Heart right ventricle (tissue), 16 donors: ENCODE measurements around the gene MYLK4. TPM values are rescaled to one million over a fixed set of nuclear protein-coding genes. Genes with fewer than 3 reads are reported as not detected.

Experiments
- ATAC-seq, 8 donors: fragments of 200-7000 bp; cut with Tn5 transposase; one replicate each; pipeline ENCODE4 v1.9.1; 2020; ENCODE audit warnings: mild to moderate bottlenecking in 8 of 8, moderate library complexity in 8 of 8, moderate number of reproducible peaks in 1 of 8
- DNase-seq, 2 donors: peaks; one replicate each; pipeline ENCODE4 v3.0.0-alpha.2; 2020
- H3K27ac ChIP-seq, 10 donors: fragments of 200-600 bp; sonication (generic) in 2 of 10; one replicate each; pipeline versions ENCODE4 v1.5.0 to v1.8.0; 2020 to 2022; ENCODE audit warnings: mild to moderate bottlenecking in 3 of 10
- H3K27me3 ChIP-seq, 7 donors: fragments of 200-600 bp; one replicate each; pipeline ENCODE4 v1.8.0; 2021 to 2022; ENCODE audit warnings: mild to moderate bottlenecking in 2 of 7
- H3K36me3 ChIP-seq, 9 donors: fragments of 200-600 bp; sonication (generic) in 1 of 9; one replicate each; pipeline versions ENCODE4 v1.5.0 to v1.8.0; 2020 to 2022; ENCODE audit warnings: mild to moderate bottlenecking in 2 of 9
- H3K4me1 ChIP-seq, 9 donors: fragments of 200-600 bp; sonication (generic) in 1 of 9; one replicate each; pipeline versions ENCODE4 v1.5.0 to v1.8.0; 2020 to 2022; ENCODE audit warnings: mild to moderate bottlenecking in 4 of 9
- H3K4me3 ChIP-seq, 10 donors: fragments of 200-600 bp; sonication (generic) in 2 of 10; one replicate each; pipeline versions ENCODE4 v1.5.0 to v1.8.0; 2020 to 2022; ENCODE audit warnings: mild to moderate bottlenecking in 7 of 10, moderate library complexity in 2 of 10
- H3K9me3 ChIP-seq, 11 donors: fragments of 200-600 bp in 10 of 11; sonication (generic) in 2 of 11; one replicate each; pipeline versions ENCODE4 v1.5.0 to v1.8.0; 2013 to 2022; ENCODE audit warnings: mild to moderate bottlenecking in 2 of 11, control low read depth in 1 of 11, moderate library complexity in 1 of 11
- CTCF ChIP-seq, 9 donors: fragments of 200-600 bp; sonication (generic) in 2 of 9; IDR thresholded peaks; one replicate each; pipeline versions ENCODE4 v1.5.0 to v1.8.0; 2021 to 2022; ENCODE audit warnings: antibody characterized with exemption in 9 of 9, mild to moderate bottlenecking in 5 of 9, moderate library complexity in 1 of 9
- WGBS, 2 donors: extraction: QIAGEN DNeasy Blood & Tissue Kit; methylation state at CpG; one replicate each; pipeline ENCODE4 v1.1.7; 2013; ENCODE audit warnings: inconsistent platforms in 1 of 2; 5-methylcytosine and 5-hydroxymethylcytosine counted together
- intact Hi-C, 10 donors: fragments of 100-400 bp; cut with DNase I; formaldehyde crosslinking; loops; one replicate each; pipeline versions ENCODE4 v1.11.1 to v1.14.2; 2022
- polyA plus RNA-seq, 2 donors: library from polyadenylated mRNA; stranded (reverse); fragments of 200-250 nt; gene quantifications; one replicate each; pipeline ENCODE4 v1.2.3, GENCODE V29; 2013
- total RNA-seq, 10 donors: library from RNA; stranded (reverse); fragmentation: NEBNext Ultra II Directional in 3 of 10; extraction: Animal tissue kit (Norgen Biotek cat#: 25700) in 3 of 10; gene quantifications; one replicate each; pipeline versions ENCODE4 v1.2.1 to v1.2.4, GENCODE V29; 2021 to 2023
- donor health status: Arrhythmogenic right ventricular cardiomyopathy.
- donor health status: ischemic (EF 13 %, LVEDD 7.1; RV severe dilation, severe dysfunction).
- donor health status: healthy with polysubstance abuse.
- donor health status: DM: no; HTN: yes; CAD: no.
- donor health status: DM: no; HTN: no; CAD: no.
- donor health status: ischemic (EF 25% LVEDD 6.9; RV normal size, moderate dysfunction).
- donor health status: ischemic (EF 25% LVEDD 5.7; RV mildly dilated, moderate dysfunction).
- donor health status: healthy.
- donor health status: DM: yes; HTN: yes; CAD: no.
- donor health status: Ischemic cardiomyopathy.
- donor health status: ischemic (EF 35%, LVEDD 5.7; RV mildly dilated, moderate dysfunction).
- donor health status: nonischemic (EF 11% LVEDD 7.7; RV severe dilation, severe dysfunction).
- donor health status: DM: yes; HTN: yes; CAD: no.
- donor health status: PGD.
- donor health status: ischemic (EF 29% LVEDD 5.4; RV normal size, mild dysfunction).
- donor health status: nonischemic (EF 23%, LVEDD 6.1; RV moderate dilation, normal function).

Gene MYLK4
- total and polyA plus RNA-seq, 12 donors = 0.13 to 2.5 (median 0.92) TPM

GRCh38 chr6:2659381-2659780, 91.3 kb downstream of the MYLK4 start:
- H3K9me3 ChIP-seq = no peaks in the 10 kb centered on the region
- H3K36me3 ChIP-seq = no peaks in the 10 kb centered on the region
- no peak for DNase-seq
- TF ChIP-seq CTCF (IDR thresholded peaks at IDR 0.05) = no peak
- H3K27me3 ChIP-seq = no peaks in the 10 kb centered on the region
- H3K27ac ChIP-seq = no peak overlapping the region
- no peak for ATAC-seq
- intact Hi-C loops = no loop called here
- 88 to 94% methylated on average over 5 of the region's 5 CpGs for WGBS, 2 donors
- H3K4me3 ChIP-seq = no peak overlapping the region
- peaks cover 0 to 6% (median 0%) of the 10 kb centered on the region in 9 donors for H3K4me1 ChIP-seq

- no peak for TF ChIP-seq CTCF (IDR thresholded peaks at IDR 0.05)
- H3K36me3 ChIP-seq = no peaks in the 10 kb centered on the region
- H3K4me1 ChIP-seq = peaks cover 0 to 6% (median 0%) of the 10 kb centered on the region in 9 donors
- 66 to 75% methylated on average over 5 of the region's 5 CpGs for WGBS, 2 donors
- H3K9me3 ChIP-seq = peaks cover 0 to 2% (median 0%) of the 10 kb centered on the region in 11 donors
- H3K4me3 ChIP-seq = no peak overlapping the region
- no peak overlapping the region for H3K27ac ChIP-seq
- H3K27me3 ChIP-seq = no peaks in the 10 kb centered on the region
- intact Hi-C loops = no loop called here
- DNase-seq (no peak), ATAC-seq (no peak)
Observed at GRCh38 chr6:2658788-2659187, 91.9 kb downstream of the MYLK4 start.

- peaks cover 0 to 19% (median 0%) of the 10 kb centered on the region in 11 donors for H3K9me3 ChIP-seq
- ATAC-seq = no peak
Observed at GRCh38 chr6:2656460-2657079, 94.2 kb downstream of the MYLK4 start.

GRCh38 chr6:2655844-2656433, 94.8 kb downstream of the MYLK4 start:
- no peak overlapping the region for H3K4me3 ChIP-seq
- intact Hi-C loops = no loop called here
- H3K27me3 ChIP-seq = no peaks in the 10 kb centered on the region
- no peak for DNase-seq
- 65 to 71% methylated on average over 3 of the region's 3 CpGs for WGBS, 2 donors
- no peak for TF ChIP-seq CTCF (IDR thresholded peaks at IDR 0.05)
- no peak overlapping the region for H3K27ac ChIP-seq
- no peak for ATAC-seq
- H3K36me3 ChIP-seq = no peaks in the 10 kb centered on the region
- peaks cover 0 to 14% (median 0%) of the 10 kb centered on the region in 9 donors for H3K4me1 ChIP-seq
- peaks cover 0 to 19% (median 0%) of the 10 kb centered on the region in 11 donors for H3K9me3 ChIP-seq

More at GRCh38 chr6:2656460-2657079, 94.2 kb downstream of the MYLK4 start:
- Histone ChIP-seq H3K4me1 (peaks cover 0 to 12% (median 0%) of the 10 kb centered on the region in 9 donors), H3K27me3 (no peaks in the 10 kb centered on the region), H3K36me3 (no peaks in the 10 kb centered on the region), H3K27ac (no peak overlapping the region), H3K4me3 (no peak overlapping the region)
- no peak for TF ChIP-seq CTCF (IDR thresholded peaks at IDR 0.05)
- intact Hi-C loops = no loop called here
- no peak for DNase-seq
- 35 to 48% methylated on average over 5 of the region's 5 CpGs for WGBS, 2 donors
